Effector CD8-positive, alpha-beta T cell (primary cell): ENCODE results near the gene ITK.
A peak's percentile ranks its signal among the peaks of the same experiment; 100 is the strongest.

Experiments
- DNase-seq: peaks from one replicate; lab custom pipeline; 2025; lab: John Stamatoyannopoulos, UW
- total RNA-seq, 4 experiments: gene quantifications; one replicate each; lab custom pipeline; 2026; lab: John Stamatoyannopoulos, UW

Gene ITK
- total RNA-seq, result 451 to 743 (median 537) reads per million in 4 experiments

DNA sequence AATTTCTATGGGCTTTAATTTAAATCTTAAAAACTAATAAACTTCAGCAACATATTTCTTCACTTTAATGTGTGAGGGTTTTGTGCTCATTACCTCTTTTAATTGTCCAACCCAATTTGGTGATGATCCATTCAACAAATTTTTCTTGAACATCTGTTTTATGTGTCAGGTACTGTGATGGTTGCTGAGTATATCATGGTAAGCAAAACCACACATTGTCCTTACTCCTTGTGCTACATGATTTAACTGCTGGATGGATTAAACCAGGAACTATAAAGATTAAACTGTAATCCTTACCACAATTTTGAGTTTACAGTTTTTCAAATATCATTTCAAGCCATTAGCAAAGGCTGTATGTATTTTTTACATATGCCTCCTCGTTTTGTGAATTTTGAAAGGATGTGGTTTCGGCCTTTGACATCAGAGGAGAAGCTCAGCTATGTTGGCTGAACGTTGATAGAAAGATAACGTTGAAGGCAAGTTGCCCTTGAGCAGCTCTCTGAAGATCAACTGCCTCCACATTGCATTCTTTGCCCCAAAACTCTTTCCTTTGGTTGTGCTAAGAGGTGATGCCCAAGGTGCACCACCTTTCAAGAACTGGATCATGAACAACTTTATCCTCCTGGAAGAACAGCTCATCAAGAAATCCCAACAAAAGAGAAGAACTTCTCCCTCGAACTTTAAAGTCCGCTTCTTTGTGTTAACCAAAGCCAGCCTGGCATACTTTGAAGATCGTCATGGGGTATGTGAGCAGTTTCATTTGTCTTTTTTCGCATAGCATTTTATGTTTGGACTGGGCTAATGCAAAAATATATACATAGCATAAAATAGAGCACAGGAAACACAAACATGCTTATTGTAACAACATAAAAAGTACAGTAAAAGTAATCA is at the start of gene ITK:
Gene ITK, plus strand, starts transcription at position 467 of the 891 bp plus-strand sequence. Its CDS starts 138 bp downstream, at position 605.
- DNase-seq, result no peak

- no peak for DNase-seq
Measured at GRCh38 chr5:157130925-157131324, 49.7 kb upstream of the ITK start.

GRCh38 chr5:157132281-157132612 is 48.4 kb upstream of the ITK start:
- DNase-seq, result no peak

GRCh38 chr5:157137691-157138090 is 42.9 kb upstream of the ITK start:
- no peak for DNase-seq

DNA sequence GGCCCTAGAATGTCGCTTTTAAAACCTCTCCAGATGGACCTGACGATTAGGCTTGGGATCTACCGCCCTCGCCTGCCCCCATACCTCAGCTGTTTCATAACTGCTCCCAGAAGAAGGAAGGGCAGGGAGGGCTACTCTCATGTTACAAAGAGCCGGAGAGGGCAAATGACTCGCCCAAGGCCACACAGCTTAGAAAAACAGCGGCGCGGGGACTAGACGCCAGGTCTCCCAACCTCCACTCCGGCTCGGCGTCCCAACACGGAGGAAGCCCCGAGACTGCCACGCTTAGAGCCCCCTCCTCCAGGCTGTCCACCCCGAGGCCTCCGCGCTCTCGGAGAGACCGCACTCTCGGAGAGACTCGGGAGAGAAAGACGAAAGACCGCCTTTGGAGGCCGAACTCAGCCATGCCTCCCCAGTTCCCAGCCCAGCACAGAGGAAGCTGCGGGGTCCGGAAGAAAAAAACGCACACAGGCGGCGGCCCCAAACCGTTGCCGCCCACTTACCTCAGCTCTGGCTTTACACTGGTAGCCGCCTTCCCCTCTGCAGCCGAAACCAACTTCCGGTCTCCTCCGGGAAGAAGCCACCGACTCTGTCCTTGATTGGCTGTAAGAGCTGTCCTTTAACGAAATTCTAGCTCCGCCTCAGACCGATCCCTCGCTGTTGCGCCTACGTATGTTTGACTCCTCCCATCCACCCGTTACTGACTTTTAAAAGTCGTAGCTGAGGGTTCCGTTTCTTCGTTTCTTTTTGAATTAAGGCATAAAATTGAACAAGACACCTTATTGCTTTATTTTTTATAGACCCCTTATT is 38.1 kb upstream of the ITK start, which contains the start of gene MED7:
Gene MED7, minus strand, starts transcription at position 549 of the 810 bp plus-strand sequence. CDS start 3,434 bp downstream, outside the sequence.
- DNase-seq, result peak; percentile 84

- peak; percentile 38 for DNase-seq
Measured at GRCh38 chr5:157143127-157143971, 37.3 kb upstream of the ITK start.

GRCh38 chr5:157148734-157149615 is 31.7 kb upstream of the ITK start:
- peak; percentile 71 for DNase-seq

- DNase-seq, result no peak
Measured at GRCh38 chr5:157150995-157151394, 29.6 kb upstream of the ITK start.

DNA sequence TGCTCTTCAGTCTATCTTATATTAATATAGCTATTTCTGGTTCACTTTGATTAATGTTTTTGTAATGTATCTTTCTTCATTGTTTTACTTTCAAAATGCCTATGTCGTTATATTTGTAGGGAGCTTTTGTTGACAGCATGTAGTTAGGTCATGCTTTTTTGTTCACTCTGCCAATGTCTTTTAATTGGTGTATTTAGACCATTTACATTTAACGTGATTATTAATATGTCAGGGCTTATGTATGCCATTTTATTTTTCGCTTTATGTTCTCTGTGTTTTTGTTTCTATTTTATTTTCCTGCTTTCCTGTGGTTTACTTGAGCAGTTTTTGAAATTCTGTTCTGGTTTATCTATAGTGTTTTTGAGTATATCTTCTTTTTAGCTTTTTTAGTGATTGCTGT is 25.3 kb upstream of the ITK start:
- no peak for DNase-seq

GRCh38 chr5:157157293-157157891 is 23.2 kb upstream of the ITK start:
- DNase-seq, result no peak

GRCh38 chr5:157159209-157159751 is 21.4 kb upstream of the ITK start:
- DNase-seq, result no peak

GRCh38 chr5:157160001-157160400 is 20.6 kb upstream of the ITK start:
- no peak for DNase-seq

- DNase-seq, result no peak
Measured at GRCh38 chr5:157161996-157162395, 18.6 kb upstream of the ITK start.

DNA sequence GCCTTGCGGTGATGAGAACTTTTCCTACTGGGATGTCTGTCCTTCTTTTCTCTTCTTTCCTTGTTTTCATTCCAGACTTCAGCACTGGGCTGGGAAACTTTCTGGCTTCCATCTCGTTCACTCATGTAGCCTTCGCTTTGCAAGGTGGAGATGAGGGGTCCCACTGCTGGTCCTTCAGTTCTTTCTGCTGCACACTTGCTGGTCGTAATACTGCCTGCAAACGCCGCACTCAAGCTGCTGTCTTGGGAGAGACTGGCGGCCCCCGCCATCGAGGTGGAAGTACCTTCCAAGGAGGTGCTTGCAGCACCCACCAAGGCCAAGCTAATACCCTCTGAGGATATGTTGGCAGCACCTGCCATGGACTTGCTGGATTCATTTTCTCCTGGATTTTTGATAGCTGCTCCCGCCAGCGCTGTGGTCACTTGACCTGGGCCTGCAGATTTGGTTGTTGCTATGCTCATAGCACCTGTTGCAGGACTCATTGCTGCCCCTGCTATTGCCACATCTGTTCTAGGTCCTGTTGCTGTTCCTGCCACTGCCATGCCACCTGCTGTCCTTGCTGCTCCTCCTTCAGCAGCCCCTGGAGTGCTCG is 17.6 kb upstream of the ITK start:
- DNase-seq, result no peak

GRCh38 chr5:157164521-157164920 is 16.1 kb upstream of the ITK start:
- DNase-seq, result no peak

DNA sequence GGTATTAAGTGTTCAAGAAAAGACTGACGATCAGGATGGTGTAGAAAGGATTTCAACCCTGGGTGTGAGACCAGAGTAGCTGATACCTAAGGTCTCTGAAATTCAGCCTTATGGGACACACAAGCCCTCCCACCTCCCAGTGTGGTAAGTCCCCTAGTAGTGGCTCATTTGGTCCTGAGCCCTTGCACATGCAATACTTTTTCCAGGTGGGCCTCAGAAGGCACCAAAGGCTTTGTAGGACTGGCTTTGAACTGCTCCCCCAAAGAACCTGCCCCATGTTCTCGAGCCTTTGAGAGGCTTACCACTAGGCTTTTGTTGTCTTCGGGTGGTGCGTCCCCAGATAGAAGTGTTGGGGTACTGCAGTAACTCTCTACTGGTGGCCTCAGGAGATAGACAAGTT is 15.4 kb upstream of the ITK start:
- DNase-seq, result no peak

DNA sequence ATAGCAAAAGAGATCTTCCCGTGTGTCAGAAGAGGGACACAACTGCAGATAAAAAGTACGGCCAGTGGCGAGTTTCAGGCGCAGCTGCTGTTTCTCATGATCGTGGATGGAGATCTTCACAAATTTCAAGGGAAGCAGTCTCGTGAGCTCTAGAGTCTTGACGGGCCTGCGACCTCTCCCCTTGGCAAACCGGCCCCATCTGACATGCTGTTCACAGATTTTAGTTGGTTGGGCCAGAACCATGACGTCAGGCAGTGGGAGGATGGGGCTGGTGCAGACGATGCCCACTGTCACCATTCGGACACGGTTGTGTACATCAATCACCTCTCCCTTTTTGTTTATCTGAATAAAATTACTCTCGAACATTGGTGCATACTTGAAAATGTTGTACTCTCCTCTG is 15.0 kb upstream of the ITK start:
- no peak for DNase-seq

DNA sequence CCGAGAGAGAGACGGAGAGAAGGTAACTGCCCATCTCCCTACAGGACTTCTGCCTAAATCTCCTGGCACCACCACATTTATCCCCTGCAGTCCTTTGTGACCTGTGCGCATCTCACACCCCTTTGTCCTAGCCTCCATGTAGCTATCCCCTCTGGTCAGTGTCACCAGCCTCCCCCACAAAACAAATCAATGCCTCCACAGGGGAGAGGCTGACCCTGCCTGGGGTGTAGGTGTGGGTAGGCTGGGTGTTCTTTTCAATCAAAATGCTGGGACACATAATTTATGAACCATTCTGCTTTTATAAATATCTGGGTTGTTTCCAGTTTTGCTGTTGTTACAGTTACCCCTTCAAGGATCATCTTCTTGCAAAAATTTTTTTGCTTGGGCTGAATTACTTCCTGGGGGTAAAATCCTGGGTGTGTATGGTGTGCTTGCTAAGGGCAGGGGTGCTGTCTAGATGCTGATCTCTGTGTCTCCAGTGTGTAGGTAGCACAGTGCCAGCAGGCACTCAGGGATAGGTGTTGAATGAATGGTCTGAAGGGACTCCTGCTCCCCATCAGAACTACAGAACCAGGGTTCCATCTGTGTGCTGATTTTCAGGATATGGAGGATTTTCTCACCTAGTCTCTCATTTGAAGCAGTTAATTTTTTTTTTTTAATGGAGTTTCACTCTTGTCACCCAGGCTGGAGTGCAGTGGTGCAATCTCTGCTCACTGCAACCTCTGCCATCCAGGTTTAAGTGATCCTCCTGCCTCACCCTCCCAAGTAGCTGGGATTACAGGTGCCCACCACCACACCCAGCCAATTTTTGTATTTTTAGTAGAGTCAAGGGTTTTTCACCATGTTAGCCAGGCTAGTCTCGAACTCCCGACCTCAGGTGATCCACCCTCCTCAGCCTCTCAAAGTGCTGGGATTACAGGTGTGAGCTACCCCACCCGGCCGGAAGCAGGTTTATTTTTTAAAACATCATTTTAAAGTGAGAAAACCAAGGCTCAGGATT is 14.1 kb upstream of the ITK start, which contains the start of gene GARIN3:
Gene GARIN3, minus strand, starts transcription at position 51 of the 1,000 bp plus-strand sequence. CDS start 96 bp downstream, outside the sequence.
- no peak for DNase-seq
